Measurements from ENCODE around the gene VSX2. TPM values are rescaled to one million over a fixed set of nuclear protein-coding genes. Genes with fewer than 3 reads are reported as not detected.

VSX2 gene
- total and polyA plus RNA-seq, 2 experiments from 2014 or later, result 0.49 to 0.52 TPM

GRCh38 chr14:74223016-74223415 lies 16.2 kb upstream of the VSX2 start (continued):
- TF ChIP-seq REST (IDR thresholded peaks at IDR 0.05; ENCODE audit: unreplicated experiment) (no peak), EZH2phosphoT487 (IDR thresholded peaks at IDR 0.05; ENCODE audit: unreplicated experiment) (no peak), EZH2 (IDR thresholded peaks at IDR 0.05; ENCODE audit: low read depth, unreplicated experiment) (no peak), STAT1 (IDR thresholded peaks at IDR 0.05; ENCODE audit: unreplicated experiment) (no peak), ZNF462 (CRISPR knock-in tag; IDR thresholded peaks at IDR 0.05) (no peak), JUNB (IDR thresholded peaks at IDR 0.05; ENCODE audit: unreplicated experiment) (no peak)

GRCh38 chr14:74231784-74232183 lies 7.5 kb upstream of the VSX2 start:
- H3K27ac Mint-ChIP-seq, result no peak overlapping the region
- H3K4me3 Mint-ChIP-seq, result no peak overlapping the region
- H4K20me1 ChIP-seq (replicated peaks; ENCODE audit: insufficient read depth), result no peaks in the 10 kb centered on the region
- peaks cover 2% of the 10 kb centered on the region; the same call in 1 of the 3 replicates for H3K36me3 Mint-ChIP-seq (ENCODE audit: low read depth)
- no peaks in the 10 kb centered on the region for H3F3A ChIP-seq (replicated peaks; ENCODE audit: low read depth)
- no peak overlapping the region for H2AFZ ChIP-seq
- DNase-seq (ENCODE audit: low spot score), result no peak
- no peak overlapping the region for H3K27ac ChIP-seq (ENCODE audit: low read depth)
- H3K27me3 ChIP-seq (ENCODE audit: insufficient read depth), result peaks cover 6% of the 10 kb centered on the region
- no peaks in the 10 kb centered on the region for H3K4me1 ChIP-seq (ENCODE audit: insufficient read depth)
- no peaks in the 10 kb centered on the region; the same call in 2 of the 3 replicates for H3K4me1 Mint-ChIP-seq
- H3K4me2 ChIP-seq, result no peak overlapping the region
- no peaks in the 10 kb centered on the region for H3K36me3 ChIP-seq (ENCODE audit: insufficient read depth)
- no peak overlapping the region for H3K4me3 ChIP-seq
- no peak for ATAC-seq
- no peaks in the 10 kb centered on the region for H3K79me2 ChIP-seq (replicated peaks; ENCODE audit: insufficient read depth)
- H3K9me2 ChIP-seq (ENCODE audit: insufficient read depth), result no peaks in the 10 kb centered on the region
- peaks cover 16% of the 10 kb centered on the region for H3K9me3 Mint-ChIP-seq
- peaks cover 16% of the 10 kb centered on the region for H3K27me3 Mint-ChIP-seq (ENCODE audit: insufficient read depth, low read depth, poor library complexity)
- TF ChIP-seq NANOG (IDR thresholded peaks at IDR 0.05; ENCODE audit: borderline replicate concordance) (no peak), ETS1 (IDR thresholded peaks at IDR 0.05) (no peak), CTCF (conservative IDR thresholded peaks at IDR 0.05; ENCODE audit: low read depth in 2 of 2) (no peak), REST (IDR thresholded peaks at IDR 0.05; ENCODE audit: unreplicated experiment) (no peak)
